Measurements from ENCODE around the gene SYNDIG1. TPM values are rescaled to one million over a fixed set of nuclear protein-coding genes. Genes with fewer than 3 reads are reported as not detected.

The SYNDIG1 gene
- total RNA-seq, 1 donor = not detected

GRCh38 chr20:24546232-24546892, 76.9 kb downstream of the SYNDIG1 start:
- TF ChIP-seq CTCF (IDR thresholded peaks at IDR 0.05; ENCODE audit: insufficient read depth, low read depth, low read length) = no peak
- no peak for DNase-seq (ENCODE audit: low read depth)
- no peak overlapping the region for H3K4me3 ChIP-seq (ENCODE audit: low read depth, low read length)

- DNase-seq (ENCODE audit: low read depth) = no peak
- H3K4me3 ChIP-seq (ENCODE audit: low read depth, low read length) = no peak overlapping the region
- no peak for TF ChIP-seq CTCF (IDR thresholded peaks at IDR 0.05; ENCODE audit: insufficient read depth, low read depth, low read length)
These were observed 78.5 kb downstream of the SYNDIG1 start for GRCh38 chr20:24547967-24548366.

GRCh38 chr20:24559114-24559732, 89.8 kb downstream of the SYNDIG1 start:
- H3K4me3 ChIP-seq (ENCODE audit: low read depth, low read length) = no peak overlapping the region
- no peak for TF ChIP-seq CTCF (IDR thresholded peaks at IDR 0.05; ENCODE audit: insufficient read depth, low read depth, low read length)
- DNase-seq (ENCODE audit: low read depth) = no peak

GRCh38 chr20:24560571-24561491, 91.4 kb downstream of the SYNDIG1 start:
- TF ChIP-seq CTCF (IDR thresholded peaks at IDR 0.05; ENCODE audit: insufficient read depth, low read depth, low read length) = no peak
- no peak for DNase-seq (ENCODE audit: low read depth)
- no peak overlapping the region for H3K4me3 ChIP-seq (ENCODE audit: low read depth, low read length)

GRCh38 chr20:24565835-24566351, 96.5 kb downstream of the SYNDIG1 start:
- TF ChIP-seq CTCF (IDR thresholded peaks at IDR 0.05; ENCODE audit: insufficient read depth, low read depth, low read length) = no peak
- H3K4me3 ChIP-seq (ENCODE audit: low read depth, low read length) = no peak overlapping the region
- no peak for DNase-seq (ENCODE audit: low read depth)

GRCh38 chr20:24566656-24567055, 97.2 kb downstream of the SYNDIG1 start:
- no peak for TF ChIP-seq CTCF (IDR thresholded peaks at IDR 0.05; ENCODE audit: insufficient read depth, low read depth, low read length)
- no peak for DNase-seq (ENCODE audit: low read depth)
- H3K4me3 ChIP-seq (ENCODE audit: low read depth, low read length) = no peak overlapping the region

All from fibroblast of villous mesenchyme (primary cell).